ENCODE results near the gene DMAC1.

The DMAC1 gene

GRCh38 chr9:7760014-7760415 is 39.6 kb downstream of the DMAC1 start:
- DNase-seq (no peak), ATAC-seq (no peak)
- Mint-ChIP-seq H3K9me3 (peaks cover 8% of the 10 kb centered on the region), H3K36me3 (ENCODE audit: low read depth) (peaks cover 3% of the 10 kb centered on the region), H3K27me3 (no peaks in the 10 kb centered on the region), H3K4me3 (no peak overlapping the region), H3K4me1 (peaks cover 15% of the 10 kb centered on the region), H3K27ac (no peak overlapping the region)

GRCh38 chr9:7756088-7756487 is 43.5 kb downstream of the DMAC1 start:
- ATAC-seq (peak; percentile 95), DNase-seq (peak; percentile 6)
- Mint-ChIP-seq H3K9me3 (peaks cover 16% of the 10 kb centered on the region), H3K4me3 (no peak overlapping the region), H3K4me1 (peaks cover 24% of the 10 kb centered on the region), H3K36me3 (ENCODE audit: low read depth) (peaks cover 3% of the 10 kb centered on the region), H3K27ac (peak overlapping the region; percentile 66), H3K27me3 (no peaks in the 10 kb centered on the region)

GRCh38 chr9:7752481-7752880 is 47.1 kb downstream of the DMAC1 start:
- H3K4me3 Mint-ChIP-seq, result no peak overlapping the region
- ATAC-seq, result no peak
- peaks cover 16% of the 10 kb centered on the region for H3K9me3 Mint-ChIP-seq

More at GRCh38 chr9:7752481-7752880, 47.1 kb downstream of the DMAC1 start:
- Mint-ChIP-seq H3K36me3 (ENCODE audit: low read depth) (peaks cover 3% of the 10 kb centered on the region), H3K27ac (no peak overlapping the region), H3K4me1 (peaks cover 23% of the 10 kb centered on the region), H3K27me3 (no peaks in the 10 kb centered on the region)
- DNase-seq, result no peak

Data from activated naive CD8-positive, alpha-beta T cell treated with anti-CD3 and anti-CD28 coated beads, Interleukin-2, amount 50 U/mL, for 24 hours (primary cell).